GM19463 (cell line): ENCODE data around the gene TMEM33.

Experiments used
- ATAC-seq: cut with Tn5 transposase; IDR thresholded peaks from one replicate; pipeline ENCODE4 v1.9.1; 2021; ENCODE audit warnings: mild to moderate bottlenecking, moderate library complexity; ENCODE audit not compliant: unreplicated experiment

Gene TMEM33

GRCh38 chr4:41935652-41936021 is 408 bp downstream of the TMEM33 start:
- ATAC-seq, result peak; percentile 5

GRCh38 chr4:41939016-41939626 is 3.9 kb downstream of the TMEM33 start:
- ATAC-seq, result no peak

- ATAC-seq, result no peak
Measured at GRCh38 chr4:41940834-41941233, 5.6 kb downstream of the TMEM33 start.

GRCh38 chr4:41943506-41943905 is 8.3 kb downstream of the TMEM33 start:
- no peak for ATAC-seq

GRCh38 chr4:41944089-41944488 is 8.9 kb downstream of the TMEM33 start:
- ATAC-seq, result no peak

- no peak for ATAC-seq
Measured at GRCh38 chr4:41949531-41949930, 14.3 kb downstream of the TMEM33 start.

GRCh38 chr4:41957634-41958033 is 22.4 kb downstream of the TMEM33 start:
- no peak for ATAC-seq

GRCh38 chr4:41963105-41963504 is 27.9 kb downstream of the TMEM33 start:
- ATAC-seq, result no peak

GRCh38 chr4:41964401-41964800 is 29.2 kb downstream of the TMEM33 start:
- ATAC-seq, result no peak

- no peak for ATAC-seq
Measured at GRCh38 chr4:41967392-41967791, 32.2 kb downstream of the TMEM33 start.

- ATAC-seq, result no peak
Measured at GRCh38 chr4:41969671-41970070, 34.4 kb downstream of the TMEM33 start.

GRCh38 chr4:41975341-41975740 is 40.1 kb downstream of the TMEM33 start:
- no peak for ATAC-seq

- ATAC-seq, result no peak
Measured at GRCh38 chr4:41976775-41977516, 41.7 kb downstream of the TMEM33 start.

- no peak for ATAC-seq
Measured at GRCh38 chr4:41977709-41978108, 42.5 kb downstream of the TMEM33 start.

- ATAC-seq, result no peak
Measured at GRCh38 chr4:41981456-41981855, 46.2 kb downstream of the TMEM33 start, which contains the start of gene DCAF4L1. DCAF4L1 (plus strand) TSS chr4:41981756; CDS start chr4:41981793, 37 bp downstream.

GRCh38 chr4:41982716-41983115 is 47.5 kb downstream of the TMEM33 start:
- no peak for ATAC-seq

GRCh38 chr4:41985151-41985550 is 49.9 kb downstream of the TMEM33 start:
- no peak for ATAC-seq

- ATAC-seq, result peak; percentile 19
Measured at GRCh38 chr4:41989994-41990364, 54.8 kb downstream of the TMEM33 start.

- peak; percentile 99 for ATAC-seq
Measured at GRCh38 chr4:41990365-41991111, 55.3 kb downstream of the TMEM33 start, which contains the start of gene SLC30A9. SLC30A9 (plus strand) TSS chr4:41990530; CDS start chr4:41990652, 122 bp downstream.

- no peak for ATAC-seq
Measured at GRCh38 chr4:41991916-41992767, 56.9 kb downstream of the TMEM33 start.
